AG04449 (cell line): ENCODE results near the gene ZNF143.

Experiments used
- CTCF ChIA-PET: fragments of 350-600 bp; formaldehyde crosslinking; extraction: SDS; loops from one replicate; lab custom pipeline; 2021; ENCODE audit warnings: antibody characterized with exemption; lab: Yijun Ruan, JAX
- POLR2A ChIA-PET: fragments of 400-600, 350-600 bp; formaldehyde crosslinking; extraction: SDS; loops from one replicate; lab custom pipeline; 2020; ENCODE audit warnings: antibody characterized with exemption, inconsistent platforms; lab: Yijun Ruan, JAX
- DNase-seq: peaks from one replicate; pipeline ENCODE4 v3.0.0-alpha.2; 2010; ENCODE audit warnings: low read depth, low spot score
- H3K4me3 ChIP-seq: 2 replicates; pipeline ENCODE4 v1.5.1; 2011; ENCODE audit warnings: low read depth, mild to moderate bottlenecking, control low read depth, low read length
- CTCF ChIP-seq: IDR thresholded peaks from one replicate; pipeline ENCODE4 v1.5.1; 2011; ENCODE audit warnings: mild to moderate bottlenecking, moderate library complexity, low read length, control low read depth, inconsistent platforms; ENCODE audit not compliant: insufficient read depth; ENCODE audit errors: missing control alignments

ZNF143 gene

GRCh38 chr11:9568161-9568853 is 107.5 kb downstream of the ZNF143 start:
- CTCF ChIA-PET: interaction anchor here (0.8 to 2.4 kb wide), 2 partner anchors 44 to 61 kb away, joined by 3 to 5 read pairs; no protein-coding TSS in a partner anchor
- TF ChIP-seq CTCF: no peak
- no peak overlapping the region for H3K4me3 ChIP-seq
- no peak for DNase-seq
- POLR2A ChIA-PET: interaction anchor here (1.3 kb wide), 1 partner anchor 737 kb away, joined by 5 read pairs; the partner anchor contains the start of gene ADM

- peak; percentile 71 for DNase-seq
- POLR2A ChIA-PET: interaction anchor here (1.3 kb wide), 1 partner anchor 736 kb away, joined by 5 read pairs; the partner anchor contains the start of gene ADM
- CTCF ChIA-PET: interaction anchor here (0.8 kb wide), 2 partner anchors 44 to 62 kb away, joined by 3 read pairs; no protein-coding TSS in a partner anchor
- no peak overlapping the region for H3K4me3 ChIP-seq
- no peak for TF ChIP-seq CTCF
These were observed 108.2 kb downstream of the ZNF143 start for GRCh38 chr11:9568854-9569587.

GRCh38 chr11:9569588-9570164 is 108.9 kb downstream of the ZNF143 start:
- CTCF ChIA-PET: interaction anchor here (0.8 kb wide), 1 partner anchor 43 kb away, joined by 3 read pairs; no protein-coding TSS in a partner anchor
- DNase-seq: no peak
- no peak overlapping the region for H3K4me3 ChIP-seq
- TF ChIP-seq CTCF: no peak
- POLR2A ChIA-PET: interaction anchor here (1.3 kb wide), 1 partner anchor 736 kb away, joined by 5 read pairs; the partner anchor contains the start of gene ADM

GRCh38 chr11:9570313-9571025 is 109.7 kb downstream of the ZNF143 start:
- POLR2A ChIA-PET: no interaction called here
- CTCF ChIA-PET: interaction anchor here (1.5 kb wide), 1 partner anchor 35 kb away, joined by 5 read pairs; no protein-coding TSS in a partner anchor
- TF ChIP-seq CTCF: no peak
- no peak for DNase-seq
- H3K4me3 ChIP-seq: no peak overlapping the region

- H3K4me3 ChIP-seq: no peak overlapping the region
- CTCF ChIA-PET: interaction anchor here (1.1 to 3.1 kb wide), 3 partner anchors 36 to 43 kb away, joined by 3 to 13 read pairs (median 5); no protein-coding TSS in a partner anchor
- no peak for DNase-seq
- POLR2A ChIA-PET: interaction anchor here (0.5 kb wide), 1 partner anchor 261 kb away, joined by 4 read pairs; no protein-coding TSS in a partner anchor
- no peak for TF ChIP-seq CTCF
These were observed 110.4 kb downstream of the ZNF143 start for GRCh38 chr11:9571071-9571762.
